Sigmoid colon (tissue), 4 donors: ENCODE measurements around the gene RASIP1.

Experiments
- CTCF ChIP-seq, 4 experiments: fragments of 450-650 bp in 3 of 4; fragments of 200-600 bp in 1 of 4; IDR thresholded peaks; one replicate each; pipeline ENCODE4 v1.5.1; 2016 to 2019; ENCODE audit warnings: antibody characterized with exemption in 4 of 4, mild to moderate bottlenecking in 3 of 4, moderate library complexity in 2 of 4
- EP300 ChIP-seq, 4 donors: sonication (generic); formaldehyde crosslinking; IDR thresholded peaks; one replicate each; pipeline ENCODE4 v1.6.1; 2017; ENCODE audit warnings: antibody characterized with exemption in 4 of 4
- POLR2A ChIP-seq, 2 donors: fragments of 450-650 bp; IDR thresholded peaks; one replicate each; pipeline ENCODE4 v1.6.1; 2016; ENCODE audit warnings: antibody characterized with exemption in 2 of 2, mild to moderate bottlenecking in 2 of 2, moderate library complexity in 2 of 2
- POLR2AphosphoS5 ChIP-seq, 4 donors: sonication (generic); formaldehyde crosslinking; IDR thresholded peaks; one replicate each; pipeline ENCODE4 v1.6.1; 2017; ENCODE audit warnings: antibody characterized with exemption in 4 of 4

DNA sequence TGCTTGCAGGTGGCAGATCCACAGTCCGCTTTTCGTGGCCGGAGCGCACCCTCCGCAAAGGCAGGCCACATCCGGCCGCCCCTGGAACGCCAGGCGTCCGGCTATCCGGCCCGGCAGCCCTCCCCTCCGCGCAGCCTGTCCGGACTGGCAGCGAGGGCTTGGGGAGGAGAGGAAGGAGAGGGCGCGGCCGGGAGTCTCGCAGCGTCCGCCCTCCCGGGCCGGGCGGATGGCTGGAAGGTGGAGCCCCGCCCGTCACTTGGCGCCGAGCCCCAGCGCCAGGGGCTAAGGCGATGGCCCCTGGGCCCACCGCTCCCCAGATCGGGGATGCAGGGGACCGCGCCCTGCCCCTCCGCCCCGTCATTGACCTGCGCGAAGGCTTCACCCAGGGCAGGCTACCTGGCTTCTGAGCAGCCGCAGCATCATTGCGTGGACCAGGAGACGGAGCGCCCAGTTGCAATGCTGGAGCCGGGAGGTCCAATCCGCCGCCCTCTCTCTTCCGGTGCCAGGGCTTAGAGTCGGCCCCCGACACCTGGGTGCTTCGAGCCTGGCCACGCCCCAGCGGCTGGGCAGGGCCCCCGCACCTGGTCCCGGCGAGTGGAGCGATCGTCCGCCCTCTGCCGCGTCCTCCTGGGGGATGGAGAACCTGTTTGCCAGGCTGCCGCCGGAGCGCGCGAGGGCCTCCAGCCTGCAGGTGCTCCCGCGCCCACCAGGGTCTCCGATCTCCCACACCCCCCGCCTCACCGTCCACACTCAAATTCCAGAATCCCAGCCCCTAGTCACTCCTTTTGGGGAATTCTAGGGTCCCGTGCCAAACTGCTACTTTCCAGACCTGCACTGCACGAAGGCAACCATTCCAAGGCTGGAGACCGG lies 12.3 kb upstream of the RASIP1 start, which contains the start of gene FUT1:
- TF ChIP-seq CTCF (IDR thresholded peaks at IDR 0.05), result no peak
- peak in 2 of 4 donors; percentile 43 to 48 for TF ChIP-seq POLR2AphosphoS5 (IDR thresholded peaks at IDR 0.05)
- TF ChIP-seq POLR2A (IDR thresholded peaks at IDR 0.05), result no peak
- TF ChIP-seq EP300 (IDR thresholded peaks at IDR 0.05), result no peak
